Measurements from ENCODE around the gene BRK1. TPM values are rescaled to one million over a fixed set of nuclear protein-coding genes. Genes with fewer than 3 reads are reported as not detected.

The BRK1 gene
- total RNA-seq = 101 and 142 TPM in 2 replicates

DNA sequence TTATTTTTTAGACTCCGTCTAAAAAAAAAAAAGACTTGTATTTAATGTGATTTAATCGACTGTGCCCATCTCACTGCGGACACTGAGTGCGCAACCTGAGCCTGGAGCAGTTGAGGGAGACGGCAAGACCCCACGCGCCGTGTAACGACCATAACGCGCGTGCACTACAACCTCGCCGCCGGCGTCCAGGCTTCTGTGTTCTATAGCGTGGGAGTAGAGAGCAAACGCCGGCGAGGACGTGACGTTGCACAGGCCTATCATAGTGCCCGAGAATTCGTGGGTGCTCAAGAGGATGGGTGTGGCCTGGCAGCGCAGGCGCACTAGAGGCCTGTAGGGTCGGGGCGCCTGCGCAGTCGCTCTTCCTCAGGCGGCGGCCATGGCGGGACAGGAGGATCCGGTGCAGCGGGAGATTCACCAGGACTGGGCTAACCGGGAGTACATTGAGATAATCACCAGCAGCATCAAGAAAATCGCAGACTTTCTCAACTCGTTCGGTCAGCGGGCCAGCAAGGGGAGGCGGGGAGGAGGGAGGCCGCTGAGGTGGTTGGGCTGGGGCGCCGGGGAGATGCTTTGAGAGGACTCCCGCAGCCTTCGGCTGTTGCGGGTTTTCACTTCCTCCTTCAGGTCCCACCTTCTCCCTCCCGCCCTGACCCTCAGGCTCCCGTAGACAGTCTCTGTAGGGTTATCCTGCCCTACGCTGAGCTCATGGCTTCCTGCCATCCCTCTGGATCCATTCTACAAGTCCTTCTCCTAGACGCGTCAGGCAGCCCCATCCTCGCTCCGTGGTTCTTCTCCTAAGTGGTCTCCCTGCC is at the start of gene BRK1:
Gene BRK1, plus strand, starts transcription at position 350 of the 812 bp plus-strand sequence. Its CDS starts 27 bp downstream, at position 377.

DNA sequence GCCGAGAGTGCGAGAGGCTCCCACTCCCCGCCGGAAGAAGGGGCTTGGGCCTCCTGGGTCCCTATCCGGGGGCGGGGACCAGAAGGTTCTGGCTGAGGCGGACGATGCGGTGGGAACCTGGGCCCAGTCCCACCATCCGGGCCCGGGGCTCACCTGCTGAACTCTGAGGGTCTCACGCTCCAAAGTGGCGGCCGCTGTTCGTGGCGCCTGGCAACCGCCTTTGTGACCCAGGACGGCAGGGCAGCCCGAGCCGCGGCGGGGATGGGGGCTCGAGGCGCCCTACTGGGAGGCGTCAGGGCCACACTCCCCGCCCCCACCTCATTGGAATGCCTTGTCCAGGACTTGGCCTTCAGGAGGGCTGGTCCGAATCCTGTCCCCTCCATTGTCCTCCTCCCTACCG is 7.4 kb upstream of the BRK1 start, which contains the start of gene FANCD2OS:
Gene FANCD2OS, minus strand, starts transcription at position 165 of the 400 bp plus-strand sequence. CDS start 3,481 bp downstream, outside the sequence.

DNA sequence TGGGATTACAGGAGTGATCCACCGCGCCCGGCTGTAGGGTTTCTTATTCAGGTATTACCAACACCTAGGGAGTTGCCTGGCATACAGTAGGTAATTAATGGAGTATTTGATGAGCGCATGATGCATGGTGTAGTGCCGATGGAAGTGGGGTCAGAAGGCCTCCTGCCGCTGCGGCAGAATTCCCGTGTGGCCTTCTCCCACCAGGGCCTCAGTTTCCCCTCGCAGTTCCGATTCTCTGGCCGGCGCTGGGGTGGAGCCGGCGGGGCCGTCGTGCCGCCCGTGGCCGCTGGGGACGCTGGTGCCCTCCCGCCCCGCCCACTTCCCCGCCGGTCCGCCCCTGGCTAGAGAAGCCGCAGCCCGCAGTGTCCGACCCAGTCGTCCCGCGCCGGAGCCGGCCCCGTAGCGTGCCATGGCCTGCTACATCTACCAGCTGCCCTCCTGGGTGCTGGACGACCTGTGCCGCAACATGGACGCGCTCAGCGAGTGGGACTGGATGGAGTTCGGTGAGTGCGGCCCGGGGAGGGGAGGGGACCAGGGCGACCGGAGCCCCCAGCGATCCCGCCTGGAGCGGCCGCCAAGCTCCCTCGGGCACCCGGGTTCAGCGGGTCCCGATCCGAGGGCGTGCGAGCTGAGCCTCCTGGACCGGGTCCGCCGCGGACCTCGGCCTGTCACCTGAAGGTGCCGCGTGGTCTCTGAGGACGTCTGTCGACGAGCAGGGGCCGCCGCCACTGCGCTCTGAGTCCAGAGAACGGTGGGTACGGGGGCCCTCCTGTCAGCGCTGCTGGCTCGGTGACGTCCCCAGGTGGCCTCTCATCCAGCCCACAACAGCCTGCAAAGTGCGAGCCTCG is 49.3 kb downstream of the BRK1 start, which contains the start of gene IRAK2:
Gene IRAK2, plus strand, starts transcription at position 374 of the 848 bp plus-strand sequence. Its CDS starts 36 bp downstream, at position 410.

Other genes starting within 250 kb of the BRK1 start
- gene CIDEC, start 235.4 kb upstream of the BRK1 start, total RNA-seq = not detected in 2 replicates
- gene JAGN1, start 225.1 kb upstream of the BRK1 start, total RNA-seq = 33.5 and 51.9 TPM in 2 replicates
- gene IL17RE, start 212.8 kb upstream of the BRK1 start, total RNA-seq = 16.6 and 19.3 TPM in 2 replicates
- gene IL17RC, start 198.6 kb upstream of the BRK1 start, total RNA-seq = 42.2 and 42.7 TPM in 2 replicates
- gene CRELD1, start 181.8 kb upstream of the BRK1 start, total RNA-seq = 17.4 and 25.5 TPM in 2 replicates
- 2.0 TPM in 2 replicates for gene PRRT3, start 163.3 kb upstream of the BRK1 start, total RNA-seq
- gene EMC3, start 128.8 kb upstream of the BRK1 start, total RNA-seq = 35.2 and 37.8 TPM in 2 replicates
- gene FANCD2, start 89.2 kb upstream of the BRK1 start, total RNA-seq = 20.7 and 32.1 TPM in 2 replicates
- gene FANCD2OS, start 7.4 kb upstream of the BRK1 start, total RNA-seq = 2.3 TPM in 1 of 2 replicates, not detected in the other
- gene VHL, start 26.1 kb downstream of the BRK1 start, total RNA-seq = 28.6 and 36.1 TPM in 2 replicates
- gene IRAK2, start 49.2 kb downstream of the BRK1 start, total RNA-seq = 2.9 and 6.1 TPM in 2 replicates
- 11.1 and 11.8 TPM in 2 replicates for gene TATDN2, start 132.8 kb downstream of the BRK1 start, total RNA-seq
- gene GHRL, start 177.3 kb downstream of the BRK1 start, total RNA-seq = not detected in 2 replicates
- 133 and 155 TPM in 2 replicates for gene SEC13, start 205.4 kb downstream of the BRK1 start, total RNA-seq

Measured in airway epithelial cell (primary cell).